ENCODE data around the gene PRLR.

Gene PRLR

GRCh38 chr5:35229076-35230037, 930 bp downstream of the PRLR start:
- H3K36me3 ChIP-seq (ENCODE audit: control insufficient read depth, insufficient read depth, low read length), result no peaks in the 10 kb centered on the region
- H3K9me3 ChIP-seq (ENCODE audit: control insufficient read depth, insufficient read depth, low read length), result no peaks in the 10 kb centered on the region
- peaks cover 7% of the 10 kb centered on the region for H3K27me3 ChIP-seq (ENCODE audit: control insufficient read depth, insufficient read depth, low read length)
- no peaks in the 10 kb centered on the region for H3K4me1 ChIP-seq (ENCODE audit: control insufficient read depth, insufficient read depth, low read length)
- peak overlapping the region; percentile 78 for H3K4me3 ChIP-seq (ENCODE audit: low read depth, low read length)
- H3K9ac ChIP-seq (ENCODE audit: low read depth, low read length), result peak overlapping the region; percentile 81

- H3K4me1 ChIP-seq (ENCODE audit: control insufficient read depth, insufficient read depth, low read length), result no peaks in the 10 kb centered on the region
- H3K4me3 ChIP-seq (ENCODE audit: low read depth, low read length), result no peak overlapping the region
- peaks cover 7% of the 10 kb centered on the region for H3K27me3 ChIP-seq (ENCODE audit: control insufficient read depth, insufficient read depth, low read length)
- no peaks in the 10 kb centered on the region for H3K36me3 ChIP-seq (ENCODE audit: control insufficient read depth, insufficient read depth, low read length)
- no peaks in the 10 kb centered on the region for H3K9me3 ChIP-seq (ENCODE audit: control insufficient read depth, insufficient read depth, low read length)
- no peak overlapping the region for H3K9ac ChIP-seq (ENCODE audit: low read depth, low read length)
Measured at GRCh38 chr5:35228310-35228709, 2.0 kb downstream of the PRLR start.

DNA sequence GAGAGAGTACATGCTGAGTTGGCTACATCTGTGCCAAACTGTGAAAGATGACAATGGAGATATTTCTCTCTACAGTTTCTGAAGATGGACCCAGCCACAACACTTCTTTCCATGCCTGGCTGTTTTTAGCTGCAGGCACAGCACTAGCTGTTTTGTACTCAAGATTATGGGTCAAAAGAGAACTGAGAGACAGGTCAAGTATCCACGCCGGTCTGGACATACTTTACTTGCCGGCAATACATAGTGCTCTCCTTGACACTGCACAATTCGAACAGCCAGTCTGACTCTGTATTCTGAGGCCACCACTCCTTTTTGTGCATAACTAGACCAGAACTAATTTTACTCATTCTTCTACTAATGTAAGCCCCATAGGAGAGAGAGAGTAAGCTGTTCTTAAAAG, 2.6 kb downstream of the PRLR start:
- H3K36me3 ChIP-seq (ENCODE audit: control insufficient read depth, insufficient read depth, low read length), result no peaks in the 10 kb centered on the region
- H3K27me3 ChIP-seq (ENCODE audit: control insufficient read depth, insufficient read depth, low read length), result peaks cover 7% of the 10 kb centered on the region
- no peaks in the 10 kb centered on the region for H3K4me1 ChIP-seq (ENCODE audit: control insufficient read depth, insufficient read depth, low read length)
- H3K9ac ChIP-seq (ENCODE audit: low read depth, low read length), result no peak overlapping the region
- H3K9me3 ChIP-seq (ENCODE audit: control insufficient read depth, insufficient read depth, low read length), result no peaks in the 10 kb centered on the region
- H3K4me3 ChIP-seq (ENCODE audit: low read depth, low read length), result no peak overlapping the region

GRCh38 chr5:35223787-35224395, 6.4 kb downstream of the PRLR start:
- H3K36me3 ChIP-seq (ENCODE audit: control insufficient read depth, insufficient read depth, low read length), result no peaks in the 10 kb centered on the region
- H3K4me3 ChIP-seq (ENCODE audit: low read depth, low read length), result no peak overlapping the region
- no peaks in the 10 kb centered on the region for H3K9me3 ChIP-seq (ENCODE audit: control insufficient read depth, insufficient read depth, low read length)
- H3K27me3 ChIP-seq (ENCODE audit: control insufficient read depth, insufficient read depth, low read length), result no peaks in the 10 kb centered on the region
- H3K9ac ChIP-seq (ENCODE audit: low read depth, low read length), result no peak overlapping the region
- no peaks in the 10 kb centered on the region for H3K4me1 ChIP-seq (ENCODE audit: control insufficient read depth, insufficient read depth, low read length)

DNA sequence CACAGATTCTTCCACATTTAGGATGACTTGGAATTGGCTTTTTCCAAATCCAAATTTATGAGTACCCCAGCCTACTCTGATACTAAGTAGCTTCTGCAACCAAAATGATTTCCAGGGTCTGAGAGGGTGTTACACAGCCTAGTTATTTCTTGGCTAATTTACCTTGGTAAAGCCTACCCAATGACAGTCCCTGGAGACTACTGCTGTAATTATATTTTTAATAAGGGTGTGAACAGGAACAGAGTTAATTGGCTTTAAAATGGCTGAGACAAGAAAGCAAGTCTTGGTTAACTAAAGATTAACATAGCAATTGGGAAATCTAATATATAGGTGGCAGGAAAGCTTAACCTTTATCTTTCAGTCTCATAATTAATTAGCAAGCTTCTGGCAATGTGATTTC, 9.3 kb downstream of the PRLR start:
- Histone ChIP-seq H3K36me3 (ENCODE audit: control insufficient read depth, insufficient read depth, low read length) (no peaks in the 10 kb centered on the region), H3K4me1 (ENCODE audit: control insufficient read depth, insufficient read depth, low read length) (no peaks in the 10 kb centered on the region), H3K4me3 (ENCODE audit: low read depth, low read length) (no peak overlapping the region), H3K27me3 (ENCODE audit: control insufficient read depth, insufficient read depth, low read length) (no peaks in the 10 kb centered on the region), H3K9ac (ENCODE audit: low read depth, low read length) (no peak overlapping the region), H3K9me3 (ENCODE audit: control insufficient read depth, insufficient read depth, low read length) (no peaks in the 10 kb centered on the region)

GRCh38 chr5:35218981-35219380, 11.3 kb downstream of the PRLR start:
- Histone ChIP-seq H3K4me1 (ENCODE audit: control insufficient read depth, insufficient read depth, low read length) (no peaks in the 10 kb centered on the region), H3K27me3 (ENCODE audit: control insufficient read depth, insufficient read depth, low read length) (no peaks in the 10 kb centered on the region), H3K36me3 (ENCODE audit: control insufficient read depth, insufficient read depth, low read length) (no peaks in the 10 kb centered on the region)

DNA sequence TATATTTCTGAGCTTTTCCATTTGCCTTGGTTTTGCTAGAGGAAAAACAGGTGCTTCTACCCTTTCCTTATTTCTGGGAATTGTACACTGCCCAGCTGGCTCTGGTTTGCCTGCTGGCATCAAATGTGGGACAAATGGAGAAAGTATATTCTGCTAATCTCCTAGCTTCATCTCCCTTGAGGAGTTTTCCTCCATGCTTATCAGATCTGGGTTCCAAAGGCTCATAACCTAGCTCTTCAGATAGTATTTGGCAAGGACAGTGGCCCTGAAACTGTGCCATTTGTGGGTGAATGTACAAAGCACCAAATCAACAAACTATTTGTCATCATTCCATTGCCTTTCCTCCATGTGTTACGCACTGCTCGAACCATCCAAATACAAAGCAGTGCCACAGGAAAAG, 16.2 kb downstream of the PRLR start:
- H3K4me3 ChIP-seq (ENCODE audit: low read depth, low read length), result no peak overlapping the region
- no peaks in the 10 kb centered on the region for H3K27me3 ChIP-seq (ENCODE audit: control insufficient read depth, insufficient read depth, low read length)
- H3K9me3 ChIP-seq (ENCODE audit: control insufficient read depth, insufficient read depth, low read length), result no peaks in the 10 kb centered on the region
- H3K4me1 ChIP-seq (ENCODE audit: control insufficient read depth, insufficient read depth, low read length), result no peaks in the 10 kb centered on the region
- H3K36me3 ChIP-seq (ENCODE audit: control insufficient read depth, insufficient read depth, low read length), result no peaks in the 10 kb centered on the region
- no peak overlapping the region for H3K9ac ChIP-seq (ENCODE audit: low read depth, low read length)

More at GRCh38 chr5:35218981-35219380, 11.3 kb downstream of the PRLR start:
- Histone ChIP-seq H3K4me3 (ENCODE audit: low read depth, low read length) (no peak overlapping the region), H3K9me3 (ENCODE audit: control insufficient read depth, insufficient read depth, low read length) (no peaks in the 10 kb centered on the region), H3K9ac (ENCODE audit: low read depth, low read length) (no peak overlapping the region)

GRCh38 chr5:35213608-35214007, 16.7 kb downstream of the PRLR start:
- Histone ChIP-seq H3K9me3 (ENCODE audit: control insufficient read depth, insufficient read depth, low read length) (no peaks in the 10 kb centered on the region), H3K36me3 (ENCODE audit: control insufficient read depth, insufficient read depth, low read length) (no peaks in the 10 kb centered on the region), H3K4me3 (ENCODE audit: low read depth, low read length) (no peak overlapping the region), H3K4me1 (ENCODE audit: control insufficient read depth, insufficient read depth, low read length) (no peaks in the 10 kb centered on the region), H3K27me3 (ENCODE audit: control insufficient read depth, insufficient read depth, low read length) (no peaks in the 10 kb centered on the region), H3K9ac (ENCODE audit: low read depth, low read length) (no peak overlapping the region)

DNA sequence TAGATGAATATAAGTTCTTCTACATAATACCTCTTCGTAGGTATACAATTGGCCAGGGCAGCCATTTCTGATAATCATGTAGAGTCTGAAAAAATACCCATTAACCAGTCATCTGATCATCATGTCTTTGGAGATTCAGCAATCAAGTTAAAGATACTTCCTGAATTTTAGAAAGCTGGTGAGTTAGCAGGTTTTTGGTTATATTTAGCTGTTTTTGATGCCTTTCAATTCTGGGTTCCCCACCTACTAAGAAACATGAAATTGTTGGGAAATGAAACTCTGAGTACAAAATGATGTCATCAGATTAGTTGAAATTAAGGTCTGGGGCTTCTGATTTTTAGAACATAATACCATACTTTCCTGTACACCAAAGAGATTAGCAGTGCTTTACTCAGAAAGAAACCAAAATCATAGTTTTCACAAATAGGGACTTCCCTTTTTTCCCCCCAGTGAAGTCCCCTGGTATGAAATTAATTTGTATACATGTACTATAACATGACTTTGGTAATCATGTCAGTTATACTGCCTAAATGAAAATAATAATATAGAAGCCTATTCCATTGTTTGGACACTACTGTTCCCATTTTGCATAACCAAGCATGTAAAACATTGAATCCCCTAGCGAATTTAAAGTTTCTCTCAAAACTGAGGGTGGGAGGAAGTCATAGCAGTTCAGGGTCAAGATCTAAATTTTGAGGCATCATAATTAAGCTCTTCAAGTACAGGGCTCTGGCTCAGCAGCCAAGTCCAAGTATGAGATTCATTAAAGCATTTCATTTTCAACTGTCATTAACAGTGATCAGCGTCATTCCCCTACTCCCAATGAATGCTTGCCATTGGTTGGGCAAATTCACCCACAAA, 17.9 kb downstream of the PRLR start:
- H3K9me3 ChIP-seq (ENCODE audit: control insufficient read depth, insufficient read depth, low read length), result no peaks in the 10 kb centered on the region
- H3K36me3 ChIP-seq (ENCODE audit: control insufficient read depth, insufficient read depth, low read length), result no peaks in the 10 kb centered on the region
- H3K27me3 ChIP-seq (ENCODE audit: control insufficient read depth, insufficient read depth, low read length), result no peaks in the 10 kb centered on the region
- no peaks in the 10 kb centered on the region for H3K4me1 ChIP-seq (ENCODE audit: control insufficient read depth, insufficient read depth, low read length)
- no peak overlapping the region for H3K4me3 ChIP-seq (ENCODE audit: low read depth, low read length)
- no peak overlapping the region for H3K9ac ChIP-seq (ENCODE audit: low read depth, low read length)

GRCh38 chr5:35209862-35210261, 20.4 kb downstream of the PRLR start:
- Histone ChIP-seq H3K4me1 (ENCODE audit: control insufficient read depth, insufficient read depth, low read length) (no peaks in the 10 kb centered on the region), H3K4me3 (ENCODE audit: low read depth, low read length) (no peak overlapping the region), H3K27me3 (ENCODE audit: control insufficient read depth, insufficient read depth, low read length) (no peaks in the 10 kb centered on the region), H3K9me3 (ENCODE audit: control insufficient read depth, insufficient read depth, low read length) (no peaks in the 10 kb centered on the region), H3K9ac (ENCODE audit: low read depth, low read length) (no peak overlapping the region), H3K36me3 (ENCODE audit: control insufficient read depth, insufficient read depth, low read length) (no peaks in the 10 kb centered on the region)

GRCh38 chr5:35205606-35206005, 24.7 kb downstream of the PRLR start:
- no peaks in the 10 kb centered on the region for H3K4me1 ChIP-seq (ENCODE audit: control insufficient read depth, insufficient read depth, low read length)
- no peaks in the 10 kb centered on the region for H3K9me3 ChIP-seq (ENCODE audit: control insufficient read depth, insufficient read depth, low read length)
- H3K36me3 ChIP-seq (ENCODE audit: control insufficient read depth, insufficient read depth, low read length), result no peaks in the 10 kb centered on the region
- no peak overlapping the region for H3K4me3 ChIP-seq (ENCODE audit: low read depth, low read length)
- H3K9ac ChIP-seq (ENCODE audit: low read depth, low read length), result no peak overlapping the region
- no peaks in the 10 kb centered on the region for H3K27me3 ChIP-seq (ENCODE audit: control insufficient read depth, insufficient read depth, low read length)

Data from iPS-15b (cell line).